Glutamatergic neuron (in vitro differentiated cells): ENCODE data around the gene PTPN2. TPM values are rescaled to one million over a fixed set of nuclear protein-coding genes. Genes with fewer than 3 reads are reported as not detected.

ENCODE experiments used
- DNase-seq: peaks from one replicate; pipeline ENCODE4 v3.0.0; 2022
- H3K27ac Mint-ChIP-seq: one replicate; pipeline ENCODE4 v1.8.0; 2020; ENCODE audit warnings: mild to moderate bottlenecking, mixed read lengths, inconsistent platforms; ENCODE audit not compliant: unreplicated experiment
- H3K27me3 Mint-ChIP-seq: one replicate; pipeline ENCODE4 v1.8.0; 2020; ENCODE audit warnings: mild to moderate bottlenecking, moderate library complexity, mixed read lengths, inconsistent platforms; ENCODE audit not compliant: unreplicated experiment
- H3K36me3 Mint-ChIP-seq: one replicate; pipeline ENCODE4 v1.8.0; 2020; ENCODE audit warnings: mild to moderate bottlenecking, mixed read lengths, inconsistent platforms; ENCODE audit not compliant: unreplicated experiment
- H3K4me1 Mint-ChIP-seq: one replicate; pipeline ENCODE4 v1.8.0; 2020; ENCODE audit warnings: mild to moderate bottlenecking, low read depth, mixed read lengths, inconsistent platforms; ENCODE audit not compliant: unreplicated experiment
- H3K4me3 Mint-ChIP-seq: one replicate; pipeline ENCODE4 v1.8.0; 2020; ENCODE audit warnings: mild to moderate bottlenecking, mixed read lengths, inconsistent platforms; ENCODE audit not compliant: unreplicated experiment
- H3K9me3 Mint-ChIP-seq: one replicate; pipeline ENCODE4 v1.8.0; 2020; ENCODE audit warnings: mild to moderate bottlenecking, moderate library complexity, mixed read lengths, inconsistent platforms; ENCODE audit not compliant: unreplicated experiment
- total RNA-seq: library from RNA; stranded (reverse); fragmentation: NEBNext Ultra II Directional; extraction: Animal tissue kit (Norgen Biotek cat#: 25700); gene quantifications from one replicate; pipeline ENCODE4 v1.2.1, GENCODE V29; 2021; ENCODE audit not compliant: unreplicated experiment
- TF ChIP-seq, protein P1 (sequence below): fragments of 200-600 bp; sonication (generic); IDR thresholded peaks from one replicate; pipeline ENCODE4 v1.5.0; 2021; ENCODE audit not compliant: partially characterized antibody, unreplicated experiment

Gene PTPN2
- total RNA-seq, 1 donor from 2014 or later: 33.3 TPM

DNA sequence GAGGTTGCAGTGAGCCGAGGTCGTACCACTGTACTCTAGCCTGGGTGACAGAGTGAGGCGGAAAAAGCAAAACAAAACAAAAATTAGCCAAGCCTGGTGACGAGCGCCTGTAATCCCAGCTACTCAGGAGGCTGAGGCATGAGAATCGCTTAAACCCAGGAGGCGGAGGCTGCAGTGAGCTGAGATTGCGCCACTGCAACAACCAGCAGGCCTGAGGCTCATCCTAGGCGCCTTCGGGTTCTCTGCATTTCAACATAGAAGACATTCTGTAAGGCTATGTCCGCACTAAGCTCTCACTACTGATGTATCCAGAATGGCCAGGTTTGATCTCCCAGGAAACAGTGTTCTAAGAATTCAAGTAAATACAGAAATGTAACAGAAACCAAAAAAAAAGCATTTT, 23.5 kb downstream of the PTPN2 start:
- H3K36me3 Mint-ChIP-seq: no peaks in the 10 kb centered on the region
- H3K27me3 Mint-ChIP-seq: no peaks in the 10 kb centered on the region
- no peak for DNase-seq
- peaks cover 22% of the 10 kb centered on the region for H3K4me1 Mint-ChIP-seq
- TF ChIP-seq, protein P1, sequence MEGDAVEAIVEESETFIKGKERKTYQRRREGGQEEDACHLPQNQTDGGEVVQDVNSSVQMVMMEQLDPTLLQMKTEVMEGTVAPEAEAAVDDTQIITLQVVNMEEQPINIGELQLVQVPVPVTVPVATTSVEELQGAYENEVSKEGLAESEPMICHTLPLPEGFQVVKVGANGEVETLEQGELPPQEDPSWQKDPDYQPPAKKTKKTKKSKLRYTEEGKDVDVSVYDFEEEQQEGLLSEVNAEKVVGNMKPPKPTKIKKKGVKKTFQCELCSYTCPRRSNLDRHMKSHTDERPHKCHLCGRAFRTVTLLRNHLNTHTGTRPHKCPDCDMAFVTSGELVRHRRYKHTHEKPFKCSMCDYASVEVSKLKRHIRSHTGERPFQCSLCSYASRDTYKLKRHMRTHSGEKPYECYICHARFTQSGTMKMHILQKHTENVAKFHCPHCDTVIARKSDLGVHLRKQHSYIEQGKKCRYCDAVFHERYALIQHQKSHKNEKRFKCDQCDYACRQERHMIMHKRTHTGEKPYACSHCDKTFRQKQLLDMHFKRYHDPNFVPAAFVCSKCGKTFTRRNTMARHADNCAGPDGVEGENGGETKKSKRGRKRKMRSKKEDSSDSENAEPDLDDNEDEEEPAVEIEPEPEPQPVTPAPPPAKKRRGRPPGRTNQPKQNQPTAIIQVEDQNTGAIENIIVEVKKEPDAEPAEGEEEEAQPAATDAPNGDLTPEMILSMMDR: no peak
- H3K4me3 Mint-ChIP-seq: no peak overlapping the region
- peaks cover 4% of the 10 kb centered on the region for H3K9me3 Mint-ChIP-seq
- H3K27ac Mint-ChIP-seq: peak overlapping the region; percentile 95

DNA sequence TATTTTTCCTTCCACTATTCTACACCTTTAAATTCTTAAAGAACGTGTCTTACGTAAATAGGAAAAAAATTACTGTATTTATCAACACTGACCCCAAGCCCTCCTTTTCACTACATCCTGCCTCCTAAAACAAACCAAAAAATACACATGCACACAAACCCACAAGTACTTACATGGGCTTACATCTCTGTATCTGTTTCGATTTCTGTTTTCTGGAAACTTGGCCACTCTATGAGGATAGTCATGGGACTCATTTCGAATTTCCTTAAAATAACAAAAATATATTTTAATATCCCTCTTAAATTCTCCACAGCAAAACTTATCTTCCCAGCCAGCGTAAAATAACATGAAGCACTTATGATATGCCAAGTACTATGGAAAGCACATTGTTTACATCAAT, 25.0 kb downstream of the PTPN2 start:
- Mint-ChIP-seq H3K27ac (no peak overlapping the region), H3K4me1 (peaks cover 22% of the 10 kb centered on the region), H3K4me3 (no peak overlapping the region), H3K9me3 (peaks cover 4% of the 10 kb centered on the region), H3K36me3 (no peaks in the 10 kb centered on the region), H3K27me3 (peaks cover 2% of the 10 kb centered on the region)
- DNase-seq: no peak
- TF ChIP-seq, protein P1: no peak

DNA sequence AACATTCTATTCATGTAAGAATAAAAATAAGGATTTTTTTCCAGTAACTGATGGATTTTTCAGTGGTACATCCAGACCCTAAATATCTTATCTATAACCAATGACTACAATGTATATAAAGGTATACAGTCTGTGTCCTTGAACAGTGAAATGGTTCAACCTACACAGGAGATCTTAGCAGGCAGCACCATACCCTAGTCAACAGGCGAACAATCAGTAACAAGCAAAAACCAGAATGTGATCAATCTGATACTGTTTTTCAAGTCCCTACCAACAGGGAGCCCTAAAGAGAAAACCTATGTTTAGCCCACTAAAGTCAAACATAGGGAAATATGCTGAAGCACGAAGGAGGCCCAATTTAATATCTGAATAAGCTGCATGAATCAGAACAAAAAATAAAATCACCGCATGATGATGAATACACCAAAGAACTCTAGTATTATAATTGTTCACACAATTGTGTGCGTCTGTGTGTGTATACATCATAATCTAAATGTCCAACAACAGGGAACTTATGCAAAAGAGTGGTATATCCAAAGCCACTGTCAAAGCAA, 26.0 kb downstream of the PTPN2 start:
- Mint-ChIP-seq H3K9me3 (peaks cover 4% of the 10 kb centered on the region), H3K27ac (no peak overlapping the region), H3K4me3 (no peak overlapping the region), H3K4me1 (peaks cover 22% of the 10 kb centered on the region), H3K27me3 (peaks cover 4% of the 10 kb centered on the region), H3K36me3 (no peaks in the 10 kb centered on the region)
- no peak for DNase-seq
- TF ChIP-seq, protein P1: no peak

DNA sequence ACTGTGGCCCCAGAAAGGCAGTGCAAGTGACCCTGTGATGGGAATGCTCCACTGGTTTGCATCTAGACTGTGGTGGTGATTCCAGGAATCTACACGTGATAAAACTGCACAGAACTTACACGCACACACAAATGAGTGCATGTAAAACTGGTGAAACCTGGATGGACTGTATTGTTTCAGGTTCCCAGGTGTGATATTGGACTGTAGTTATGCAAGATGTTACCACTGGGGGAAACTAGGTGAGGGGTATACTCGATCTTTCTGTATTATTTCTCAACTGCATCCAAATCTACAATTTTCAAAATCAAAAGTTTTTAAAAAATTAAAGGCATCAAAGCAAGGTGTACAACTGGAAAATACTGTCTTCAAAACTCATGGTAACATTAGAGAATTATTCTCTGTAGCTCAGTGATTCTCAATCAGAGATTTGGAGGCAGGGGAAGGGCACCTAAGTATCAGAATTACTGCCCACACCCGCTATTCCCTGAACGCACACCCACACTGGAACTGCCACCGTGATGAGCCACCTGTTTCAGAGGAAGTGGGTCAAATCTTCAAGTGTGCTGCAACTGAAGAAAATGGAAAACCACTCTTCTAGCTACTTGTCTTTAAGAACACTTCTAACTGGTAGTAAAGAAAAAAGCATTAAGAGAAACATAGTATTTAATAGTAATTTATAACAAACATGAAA, 26.7 kb downstream of the PTPN2 start:
- Mint-ChIP-seq H3K4me1 (peaks cover 18% of the 10 kb centered on the region), H3K9me3 (peaks cover 4% of the 10 kb centered on the region), H3K27me3 (peaks cover 4% of the 10 kb centered on the region), H3K36me3 (no peaks in the 10 kb centered on the region), H3K27ac (no peak overlapping the region), H3K4me3 (no peak overlapping the region)
- TF ChIP-seq, protein P1: no peak
- no peak for DNase-seq

DNA sequence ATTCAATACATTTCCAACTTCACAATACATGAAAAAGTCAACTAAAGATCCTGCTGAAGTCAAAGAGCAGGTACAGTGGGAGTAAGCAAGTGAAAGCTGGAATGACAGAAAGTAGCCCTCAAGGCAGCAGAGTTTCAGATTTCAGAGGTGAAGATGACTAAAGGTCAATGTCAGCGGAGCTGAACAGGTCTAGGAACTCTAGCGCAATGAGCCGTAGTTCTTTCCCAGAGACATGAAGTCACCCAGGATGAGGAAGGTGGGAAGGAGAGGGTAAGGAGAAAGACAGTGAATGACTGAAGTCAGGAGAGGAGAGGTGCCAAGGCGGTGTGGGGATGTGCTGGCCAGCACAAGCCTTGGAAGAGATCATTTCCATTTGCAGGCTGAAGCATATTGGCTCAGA, 28.1 kb downstream of the PTPN2 start:
- no peak overlapping the region for H3K27ac Mint-ChIP-seq
- H3K4me3 Mint-ChIP-seq: no peak overlapping the region
- no peaks in the 10 kb centered on the region for H3K9me3 Mint-ChIP-seq
- H3K36me3 Mint-ChIP-seq: no peaks in the 10 kb centered on the region
- H3K27me3 Mint-ChIP-seq: peaks cover 4% of the 10 kb centered on the region
- H3K4me1 Mint-ChIP-seq: peaks cover 8% of the 10 kb centered on the region
- TF ChIP-seq, protein P1: no peak
- no peak for DNase-seq
